Measurements from ENCODE around the gene NXPE3. TPM values are rescaled to one million over a fixed set of nuclear protein-coding genes. Genes with fewer than 3 reads are reported as not detected.

Gene NXPE3
- total RNA-seq, 1 experiment from 2014 or later, result 5.3 TPM

DNA sequence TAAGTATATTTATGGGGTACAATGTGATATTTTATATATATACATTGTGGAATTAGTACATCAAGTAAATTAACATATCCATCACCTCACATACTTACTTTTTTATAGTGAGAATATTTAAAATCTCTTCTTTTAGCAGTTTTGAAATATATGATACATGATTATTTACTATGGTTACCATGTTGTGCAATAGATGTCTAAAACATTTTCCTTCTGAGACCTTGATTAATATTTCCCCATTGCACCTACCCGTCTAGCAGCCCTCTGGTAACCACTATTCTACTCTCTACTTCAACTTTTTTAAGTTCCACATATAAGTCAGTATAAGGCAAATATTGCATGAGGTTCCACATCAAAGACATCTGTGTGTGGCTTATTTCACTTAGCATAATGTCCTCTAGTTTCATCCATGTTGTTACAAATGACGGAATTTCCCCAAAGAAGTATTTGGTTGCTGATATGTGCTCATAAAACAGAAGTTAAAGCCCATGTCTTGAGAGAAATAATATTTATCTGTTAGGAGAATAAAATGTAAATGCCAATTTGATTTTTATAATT, 40.7 kb downstream of the NXPE3 start:
- intact Hi-C loops (cut with micrococcal nuclease; ENCODE audit: unreplicated experiment), result loop anchor here (10.0 kb wide), 2 partner anchors 135 to 175 kb away; no protein-coding TSS in a partner anchor
- Mint-ChIP-seq H3K36me3 (ENCODE audit: insufficient read depth, unreplicated experiment) (no peaks in the 10 kb centered on the region), H3K9me3 (ENCODE audit: unreplicated experiment) (no peaks in the 10 kb centered on the region), H3K27ac (ENCODE audit: unreplicated experiment) (no peak overlapping the region), H3K4me1 (ENCODE audit: low read depth, unreplicated experiment) (no peaks in the 10 kb centered on the region), H3K4me3 (ENCODE audit: unreplicated experiment) (no peak overlapping the region), H3K27me3 (ENCODE audit: insufficient read depth, unreplicated experiment) (no peaks in the 10 kb centered on the region)
- Histone ChIP-seq H3K36me3 (ENCODE audit: control insufficient read depth, insufficient read depth, low read length) (no peaks in the 10 kb centered on the region), H3K4me1 (peaks cover 8% of the 10 kb centered on the region; the same call in 1 of the 2 replicates), H3K4me3 (ENCODE audit: low read depth, low read length) (no peak overlapping the region), H3K9me3 (no peaks in the 10 kb centered on the region), H3K27me3 (replicated peaks; ENCODE audit: control insufficient read depth, insufficient read depth, low read length) (no peaks in the 10 kb centered on the region)
- no peak for DNase-seq
- ChIA-PET CTCF (no interaction called here), POLR2A (no interaction called here)
- BruUV-seq (replicated peaks), result no TSS peak
- TF ChIP-seq, protein P1, sequence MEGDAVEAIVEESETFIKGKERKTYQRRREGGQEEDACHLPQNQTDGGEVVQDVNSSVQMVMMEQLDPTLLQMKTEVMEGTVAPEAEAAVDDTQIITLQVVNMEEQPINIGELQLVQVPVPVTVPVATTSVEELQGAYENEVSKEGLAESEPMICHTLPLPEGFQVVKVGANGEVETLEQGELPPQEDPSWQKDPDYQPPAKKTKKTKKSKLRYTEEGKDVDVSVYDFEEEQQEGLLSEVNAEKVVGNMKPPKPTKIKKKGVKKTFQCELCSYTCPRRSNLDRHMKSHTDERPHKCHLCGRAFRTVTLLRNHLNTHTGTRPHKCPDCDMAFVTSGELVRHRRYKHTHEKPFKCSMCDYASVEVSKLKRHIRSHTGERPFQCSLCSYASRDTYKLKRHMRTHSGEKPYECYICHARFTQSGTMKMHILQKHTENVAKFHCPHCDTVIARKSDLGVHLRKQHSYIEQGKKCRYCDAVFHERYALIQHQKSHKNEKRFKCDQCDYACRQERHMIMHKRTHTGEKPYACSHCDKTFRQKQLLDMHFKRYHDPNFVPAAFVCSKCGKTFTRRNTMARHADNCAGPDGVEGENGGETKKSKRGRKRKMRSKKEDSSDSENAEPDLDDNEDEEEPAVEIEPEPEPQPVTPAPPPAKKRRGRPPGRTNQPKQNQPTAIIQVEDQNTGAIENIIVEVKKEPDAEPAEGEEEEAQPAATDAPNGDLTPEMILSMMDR (IDR thresholded peaks at IDR 0.05; ENCODE audit: insufficient read depth in 1 of 2, low read depth in 1 of 2, low read length in 1 of 2, severe bottlenecking in 1 of 2, unreplicated experiment in 1 of 2), result no peak

DNA sequence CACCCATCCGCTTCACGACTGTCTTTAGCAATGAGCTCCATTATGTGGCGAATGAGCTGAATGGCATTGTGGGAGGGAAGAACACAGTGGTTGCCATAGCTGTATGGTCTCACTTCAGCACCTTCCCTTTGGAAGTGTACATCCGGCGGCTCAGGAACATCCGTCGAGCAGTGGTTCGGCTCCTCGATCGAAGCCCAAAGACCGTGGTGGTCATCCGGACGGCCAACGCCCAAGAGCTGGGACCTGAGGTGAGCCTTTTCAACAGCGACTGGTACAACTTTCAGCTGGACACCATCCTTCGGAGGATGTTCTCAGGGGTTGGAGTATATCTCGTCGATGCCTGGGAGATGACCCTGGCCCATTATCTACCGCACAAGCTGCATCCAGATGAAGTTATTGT, 42.5 kb downstream of the NXPE3 start:
- Mint-ChIP-seq H3K9me3 (ENCODE audit: unreplicated experiment) (no peaks in the 10 kb centered on the region), H3K4me3 (ENCODE audit: unreplicated experiment) (no peak overlapping the region), H3K36me3 (ENCODE audit: insufficient read depth, unreplicated experiment) (no peaks in the 10 kb centered on the region), H3K27ac (ENCODE audit: unreplicated experiment) (no peak overlapping the region), H3K4me1 (ENCODE audit: low read depth, unreplicated experiment) (no peaks in the 10 kb centered on the region), H3K27me3 (ENCODE audit: insufficient read depth, unreplicated experiment) (no peaks in the 10 kb centered on the region)
- TF ChIP-seq, protein P1 (IDR thresholded peaks at IDR 0.05; ENCODE audit: insufficient read depth in 1 of 2, low read depth in 1 of 2, low read length in 1 of 2, severe bottlenecking in 1 of 2, unreplicated experiment in 1 of 2), result no peak
- BruUV-seq (replicated peaks), result no TSS peak
- no peaks in the 10 kb centered on the region for H3K36me3 ChIP-seq (ENCODE audit: control insufficient read depth, insufficient read depth, low read length)
- no peaks in the 10 kb centered on the region for H3K27me3 ChIP-seq (replicated peaks; ENCODE audit: control insufficient read depth, insufficient read depth, low read length)
- H3K4me1 ChIP-seq, result no peaks in the 10 kb centered on the region
- no peaks in the 10 kb centered on the region for H3K9me3 ChIP-seq
- POLR2A ChIA-PET, result no interaction called here
- intact Hi-C loops (cut with micrococcal nuclease; ENCODE audit: unreplicated experiment), result no loop called here
- H3K4me3 ChIP-seq (ENCODE audit: low read depth, low read length), result no peak overlapping the region
- DNase-seq, result no peak
- CTCF ChIA-PET, result no interaction called here

DNA sequence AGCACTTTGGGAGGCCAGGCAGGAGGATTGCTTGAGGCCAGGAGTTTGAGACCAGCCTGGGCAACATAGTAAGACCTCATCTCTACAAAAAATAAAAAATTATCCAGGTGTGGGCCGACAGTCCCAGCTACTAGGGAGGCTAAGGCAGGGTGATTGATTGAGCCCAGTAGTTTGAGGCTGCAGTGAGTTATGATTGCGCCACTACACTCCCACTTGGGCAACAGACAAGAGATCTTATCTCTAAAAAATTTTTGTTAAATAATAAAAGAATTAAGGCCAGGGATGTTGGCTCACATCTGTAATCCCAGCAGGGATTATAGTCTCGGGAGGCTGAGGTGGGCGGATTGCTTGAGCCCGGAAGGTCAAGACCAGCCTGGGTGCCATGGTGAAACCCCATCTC, 44.5 kb downstream of the NXPE3 start:
- no peak overlapping the region for H3K4me3 Mint-ChIP-seq (ENCODE audit: unreplicated experiment)
- BruUV-seq (replicated peaks), result no TSS peak
- TF ChIP-seq, protein P1 (IDR thresholded peaks at IDR 0.05; ENCODE audit: insufficient read depth in 1 of 2, low read depth in 1 of 2, low read length in 1 of 2, severe bottlenecking in 1 of 2, unreplicated experiment in 1 of 2), result no peak
- Histone ChIP-seq H3K36me3 (ENCODE audit: control insufficient read depth, insufficient read depth, low read length) (no peaks in the 10 kb centered on the region), H3K4me1 (peaks cover 5% of the 10 kb centered on the region; the same call in 1 of the 2 replicates), H3K27me3 (replicated peaks; ENCODE audit: control insufficient read depth, insufficient read depth, low read length) (no peaks in the 10 kb centered on the region), H3K9me3 (no peaks in the 10 kb centered on the region), H3K4me3 (ENCODE audit: low read depth, low read length) (no peak overlapping the region)
- no peak overlapping the region for H3K27ac Mint-ChIP-seq (ENCODE audit: unreplicated experiment)
- ChIA-PET POLR2A (no interaction called here), CTCF (no interaction called here)
- intact Hi-C loops (cut with micrococcal nuclease; ENCODE audit: unreplicated experiment), result no loop called here
- DNase-seq, result no peak
- no peaks in the 10 kb centered on the region for H3K27me3 Mint-ChIP-seq (ENCODE audit: insufficient read depth, unreplicated experiment)
- no peaks in the 10 kb centered on the region for H3K9me3 Mint-ChIP-seq (ENCODE audit: unreplicated experiment)
- H3K36me3 Mint-ChIP-seq (ENCODE audit: insufficient read depth, unreplicated experiment), result no peaks in the 10 kb centered on the region
- H3K4me1 Mint-ChIP-seq (ENCODE audit: low read depth, unreplicated experiment), result no peaks in the 10 kb centered on the region
